NCI-H748 (cell line): ENCODE measurements around the gene NRXN3.

Source experiments
- DNase-seq: peaks from one replicate; lab custom pipeline; 2025; ENCODE audit not compliant: unreplicated experiment; lab: John Stamatoyannopoulos, UW

Gene NRXN3

GRCh38 chr14:79548836-79549235, 1378.7 kb downstream of the NRXN3 start:
- DNase-seq, result no peak

- no peak for DNase-seq
Measured at GRCh38 chr14:79549515-79549914, 1379.3 kb downstream of the NRXN3 start.

- DNase-seq, result no peak
Measured at GRCh38 chr14:79551523-79551922, 1381.3 kb downstream of the NRXN3 start.

- no peak for DNase-seq
Measured at GRCh38 chr14:79552778-79553177, 1382.6 kb downstream of the NRXN3 start.

GRCh38 chr14:79554816-79555215, 1384.6 kb downstream of the NRXN3 start:
- DNase-seq, result no peak

GRCh38 chr14:79555429-79555828, 1385.3 kb downstream of the NRXN3 start:
- DNase-seq, result no peak

GRCh38 chr14:79557309-79557708, 1387.1 kb downstream of the NRXN3 start:
- no peak for DNase-seq

- DNase-seq, result no peak
Measured at GRCh38 chr14:79562185-79562584, 1392.0 kb downstream of the NRXN3 start.

GRCh38 chr14:79564371-79564770, 1394.2 kb downstream of the NRXN3 start:
- no peak for DNase-seq

GRCh38 chr14:79567306-79567705, 1397.1 kb downstream of the NRXN3 start:
- no peak for DNase-seq

- no peak for DNase-seq
Measured at GRCh38 chr14:79568594-79568993, 1398.4 kb downstream of the NRXN3 start.

GRCh38 chr14:79569072-79569471, 1398.9 kb downstream of the NRXN3 start:
- no peak for DNase-seq

GRCh38 chr14:79570648-79571047, 1400.5 kb downstream of the NRXN3 start:
- no peak for DNase-seq

- no peak for DNase-seq
Measured at GRCh38 chr14:79571366-79571765, 1401.2 kb downstream of the NRXN3 start.

- DNase-seq, result no peak
Measured at GRCh38 chr14:79573486-79573885, 1403.3 kb downstream of the NRXN3 start.

GRCh38 chr14:79575032-79575431, 1404.9 kb downstream of the NRXN3 start:
- no peak for DNase-seq

GRCh38 chr14:79576424-79576823, 1406.3 kb downstream of the NRXN3 start:
- DNase-seq, result no peak

- DNase-seq, result no peak
Measured at GRCh38 chr14:79578470-79578869, 1408.3 kb downstream of the NRXN3 start.

- no peak for DNase-seq
Measured at GRCh38 chr14:79580414-79580813, 1410.2 kb downstream of the NRXN3 start.

GRCh38 chr14:79580906-79581305, 1410.7 kb downstream of the NRXN3 start:
- no peak for DNase-seq

GRCh38 chr14:79581912-79582576, 1411.9 kb downstream of the NRXN3 start:
- no peak for DNase-seq

GRCh38 chr14:79583738-79584408, 1413.7 kb downstream of the NRXN3 start:
- no peak for DNase-seq

- no peak for DNase-seq
Measured at GRCh38 chr14:79584679-79585078, 1414.5 kb downstream of the NRXN3 start.
